ENCODE results near the gene IFIT1. TPM values are rescaled to one million over a fixed set of nuclear protein-coding genes. Genes with fewer than 3 reads are reported as not detected.
"Not testable (repeated sequence)": the region's sequence is repeated elsewhere in the genome, so short reads cannot be mapped to it uniquely, and the experiment has no call there.

IFIT1 gene
- total RNA-seq, 1 experiment from 2014 or later = 36.3 TPM

DNA sequence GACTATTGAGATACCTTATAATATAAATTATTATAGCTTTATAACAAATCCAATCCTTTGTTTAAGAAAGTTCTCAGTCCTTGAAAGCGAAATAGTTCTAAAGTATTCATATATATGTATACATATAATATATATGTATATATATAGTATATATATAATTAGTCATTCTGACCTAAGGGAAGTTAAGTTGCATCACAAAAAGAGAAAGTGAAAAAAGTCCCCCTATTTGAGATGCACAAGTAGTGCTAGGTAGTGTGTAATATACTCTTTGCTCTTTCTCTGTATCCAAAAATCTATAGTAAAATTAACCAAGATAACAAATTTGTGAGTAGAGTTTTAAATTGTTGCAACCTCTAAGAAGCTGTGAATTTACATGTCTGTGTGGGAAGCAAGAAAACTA is 27.9 kb upstream of the IFIT1 start:
- no peak for DNase-seq (ENCODE audit: low read depth)

DNA sequence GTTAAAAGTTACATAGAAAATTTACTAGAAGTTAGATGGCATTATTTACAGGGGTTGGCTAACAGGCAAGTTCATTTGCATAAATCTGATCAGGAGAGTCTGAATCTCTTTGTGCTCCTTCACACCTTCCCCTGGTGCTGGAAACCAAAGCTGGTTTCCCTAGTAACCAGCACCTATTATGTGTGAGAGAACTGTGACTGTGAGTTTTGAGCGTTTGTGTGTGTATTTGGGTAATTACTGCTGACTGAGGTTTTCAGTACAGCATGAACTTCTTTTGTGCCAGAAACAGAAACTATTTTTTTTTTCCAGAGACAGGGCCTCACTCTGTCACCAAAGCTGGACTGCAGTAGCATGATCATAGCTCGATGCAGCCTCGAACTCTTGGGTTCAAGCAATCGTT is 24.9 kb upstream of the IFIT1 start:
- no peak for DNase-seq (ENCODE audit: low read depth)

DNA sequence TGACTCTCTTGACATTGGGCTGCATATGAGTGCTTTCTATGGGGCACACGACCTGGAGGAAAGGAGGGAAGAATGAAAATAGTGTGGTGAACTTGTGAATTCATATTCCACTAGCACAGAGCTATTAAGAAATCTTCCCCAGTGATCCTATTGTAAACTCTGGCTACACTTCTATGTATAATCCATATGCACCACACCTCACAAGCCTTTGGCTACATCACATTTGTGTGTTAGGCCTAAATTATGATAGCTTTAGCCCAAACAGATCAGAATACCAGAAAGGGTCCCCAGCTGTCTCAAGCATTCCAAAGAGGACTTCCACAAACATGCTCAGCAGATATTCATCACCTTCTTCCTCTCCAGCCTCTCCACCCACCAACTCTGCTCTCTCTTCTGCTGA is 24.3 kb upstream of the IFIT1 start:
- no peak for DNase-seq (ENCODE audit: low read depth)

GRCh38 chr10:89369156-89370105 is 23.0 kb upstream of the IFIT1 start:
- DNase-seq (ENCODE audit: low read depth) = peak; percentile 71

DNA sequence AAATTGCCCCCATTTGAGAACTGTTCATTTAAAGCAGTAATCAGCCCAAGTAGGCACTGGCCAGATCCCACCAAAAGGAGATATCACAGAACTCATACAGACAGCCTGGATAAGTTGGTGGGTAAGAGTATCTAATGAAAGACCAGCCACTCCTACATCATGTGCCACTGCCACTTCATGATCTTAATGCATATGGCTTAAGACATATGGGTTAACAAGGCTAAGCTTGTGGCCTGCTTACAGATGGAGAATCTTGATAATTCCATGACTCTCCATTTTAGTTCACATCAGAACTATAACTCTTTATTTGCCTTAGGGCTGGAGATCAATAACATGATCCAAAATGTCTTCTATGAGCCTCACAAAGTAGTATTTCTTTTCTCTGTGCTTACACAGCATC is 21.3 kb upstream of the IFIT1 start:
- DNase-seq (ENCODE audit: low read depth) = no peak

DNA sequence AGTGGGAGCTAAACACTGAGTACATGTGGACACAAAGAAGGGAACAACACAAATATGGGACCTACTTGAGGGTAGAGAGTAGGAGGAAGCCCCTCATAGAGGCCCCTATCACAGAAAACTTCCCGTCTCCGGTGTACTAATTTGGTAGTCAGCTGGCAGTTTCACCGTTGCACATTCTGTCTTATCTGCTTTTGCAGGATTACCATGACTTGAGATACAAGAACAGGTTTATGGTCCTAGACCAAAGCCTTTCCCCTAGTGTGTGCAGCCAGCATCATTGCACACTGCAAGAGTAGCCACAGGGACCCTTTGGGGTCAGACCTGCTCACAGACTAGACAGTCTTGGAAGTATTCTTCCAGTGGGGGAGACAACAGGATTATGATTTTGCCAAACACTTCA is 20.4 kb upstream of the IFIT1 start:
- DNase-seq (ENCODE audit: low read depth) = no peak

GRCh38 chr10:89373916-89374711 is 18.3 kb upstream of the IFIT1 start:
- DNase-seq (ENCODE audit: low read depth) = peak; percentile 84

GRCh38 chr10:89374713-89375141 is 17.7 kb upstream of the IFIT1 start:
- no peak for DNase-seq (ENCODE audit: low read depth)

GRCh38 chr10:89377705-89378637 is 14.5 kb upstream of the IFIT1 start, which contains the start of gene IFIT1B:
Gene IFIT1B, plus strand, starts transcription at chr10:89378056. Its CDS starts 80 bp downstream, at chr10:89378136.
- no peak for DNase-seq (ENCODE audit: low read depth)

GRCh38 chr10:89379103-89379502 is 13.3 kb upstream of the IFIT1 start:
- DNase-seq (ENCODE audit: low read depth) = no peak

GRCh38 chr10:89382757-89383156 is 9.7 kb upstream of the IFIT1 start:
- DNase-seq (ENCODE audit: low read depth) = no peak

DNA sequence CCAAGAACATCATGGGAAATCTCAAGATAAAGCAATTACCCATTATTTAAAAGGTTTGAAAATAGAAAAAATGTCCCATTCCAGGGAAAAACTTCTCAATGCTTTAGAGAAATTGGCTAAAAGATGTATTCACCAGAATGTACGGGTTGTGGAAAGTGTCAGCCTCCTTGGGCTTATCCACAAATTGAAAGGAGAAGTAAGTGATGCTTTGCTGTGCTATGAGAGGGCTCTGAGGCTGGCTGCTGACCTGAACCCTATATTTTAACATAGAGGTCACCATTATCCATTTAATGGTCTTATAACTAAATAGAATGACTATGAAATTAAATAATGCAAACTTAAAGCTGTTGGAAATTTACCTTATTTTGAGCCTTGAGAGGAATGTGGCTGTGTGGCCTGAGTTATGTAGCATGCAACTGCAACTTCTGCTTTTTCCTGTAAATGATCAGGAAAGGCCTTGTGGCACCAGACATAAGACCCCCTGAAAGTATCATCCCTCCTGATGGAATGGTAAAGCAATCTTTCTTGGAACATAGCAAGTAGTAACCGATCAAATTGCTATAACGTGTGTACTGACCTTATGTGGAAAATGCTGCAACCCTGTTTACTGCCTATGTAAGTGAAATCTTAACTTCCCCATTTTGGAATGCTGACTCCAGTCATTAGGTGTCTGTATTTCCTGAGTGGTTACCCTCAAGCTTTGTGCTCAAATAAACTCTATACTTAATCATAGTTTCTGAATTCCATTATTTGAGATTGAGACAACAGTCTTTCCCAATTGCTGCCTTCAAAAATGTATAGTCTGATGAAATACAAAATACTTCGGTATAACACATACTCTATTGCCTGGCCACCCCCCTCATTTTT is 7.7 kb upstream of the IFIT1 start:
- DNase-seq (ENCODE audit: low read depth) = no peak

DNA sequence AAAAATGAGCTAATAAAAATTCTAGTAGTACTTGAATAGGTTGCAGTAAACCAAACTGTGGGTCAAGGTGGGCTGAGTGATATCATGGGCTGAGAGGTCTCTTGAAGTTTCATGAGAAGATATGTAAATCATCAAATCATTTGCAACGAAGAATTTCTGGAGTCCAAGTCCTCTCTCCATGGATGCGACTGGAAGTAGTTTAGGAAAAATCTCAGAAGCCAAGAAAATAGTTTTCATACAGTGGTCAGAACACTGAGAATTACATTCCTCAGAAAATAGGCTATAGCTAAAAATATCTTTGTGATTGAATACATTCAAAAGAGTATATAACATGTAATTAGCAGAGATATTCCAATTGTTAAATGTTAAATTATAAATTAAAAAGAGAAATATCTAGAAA is 3.6 kb upstream of the IFIT1 start:
- no peak for DNase-seq (ENCODE audit: low read depth)

DNA sequence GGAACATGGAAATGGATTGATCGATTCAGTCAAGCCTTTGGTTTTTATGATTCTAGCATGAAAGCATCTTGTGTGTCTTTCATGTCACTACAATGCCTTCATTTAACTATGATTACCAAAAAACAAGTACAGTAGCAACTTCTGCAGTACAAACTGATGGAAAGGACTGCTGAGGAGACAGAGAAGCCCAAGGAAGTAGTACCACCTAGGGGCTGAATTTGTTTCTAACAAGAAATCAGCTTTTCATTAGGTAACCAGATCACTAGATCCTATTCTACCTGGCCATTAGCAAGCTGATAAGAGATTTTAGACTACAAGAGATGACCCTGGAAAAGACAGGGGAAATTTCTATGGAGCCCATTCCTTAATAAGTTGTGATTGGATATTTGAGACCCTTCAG is 3.2 kb upstream of the IFIT1 start:
- peak; percentile 45 for DNase-seq (ENCODE audit: low read depth)

DNA sequence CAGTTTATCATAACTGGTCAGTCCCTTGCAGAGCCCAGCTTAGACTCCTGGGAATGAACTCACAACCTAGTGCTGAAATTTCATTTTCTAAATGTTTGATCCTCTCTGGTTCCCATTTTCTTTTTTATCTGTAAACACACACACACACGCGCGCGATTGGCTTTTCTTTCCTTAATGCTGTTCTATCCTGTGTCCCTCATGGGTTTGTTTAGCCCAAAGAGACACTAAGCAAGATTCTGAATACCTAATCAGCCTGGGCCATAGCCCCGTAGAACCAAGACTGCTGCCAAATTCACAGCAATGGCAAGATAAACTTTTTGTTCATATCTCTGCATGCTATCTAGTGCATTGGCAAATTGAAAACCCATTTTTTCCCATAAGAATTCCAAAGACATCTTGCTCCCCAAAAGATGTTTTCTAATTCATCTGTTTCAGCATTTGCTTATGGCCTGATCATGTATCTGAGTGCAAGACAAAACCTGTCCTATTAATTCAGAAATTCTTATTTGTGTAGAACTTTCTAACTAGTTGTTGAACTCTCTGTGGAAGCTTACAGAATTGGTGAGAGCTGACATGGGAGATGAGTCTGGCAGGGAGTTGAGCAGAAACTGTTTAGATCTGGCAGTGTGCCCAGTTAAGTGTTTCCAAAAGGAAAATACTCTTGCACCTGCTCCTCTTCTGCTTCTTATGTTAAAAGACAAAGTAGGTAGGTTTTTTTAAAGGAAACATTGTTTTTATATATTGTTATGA is 1.8 kb upstream of the IFIT1 start:
- DNase-seq (ENCODE audit: low read depth) = no peak

DNA sequence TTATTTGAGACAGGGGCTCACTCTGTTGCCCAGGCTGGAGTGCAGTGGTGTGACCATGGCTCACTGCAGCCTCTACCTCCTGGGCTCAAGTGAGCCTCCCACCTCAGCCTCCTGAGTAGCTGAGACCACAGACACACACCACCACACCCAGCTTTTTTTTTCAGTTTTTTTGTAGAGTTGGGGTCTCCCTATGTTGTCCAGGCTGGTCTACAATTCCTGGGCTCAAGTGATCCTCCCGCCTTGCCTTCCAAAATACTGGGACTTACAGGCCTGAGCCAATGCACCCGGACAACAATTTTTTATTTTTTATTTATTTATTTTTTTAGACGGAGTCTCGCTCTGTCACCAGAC is 1.2 kb upstream of the IFIT1 start:
- not testable (repeated sequence) for DNase-seq (ENCODE audit: low read depth)

DNA sequence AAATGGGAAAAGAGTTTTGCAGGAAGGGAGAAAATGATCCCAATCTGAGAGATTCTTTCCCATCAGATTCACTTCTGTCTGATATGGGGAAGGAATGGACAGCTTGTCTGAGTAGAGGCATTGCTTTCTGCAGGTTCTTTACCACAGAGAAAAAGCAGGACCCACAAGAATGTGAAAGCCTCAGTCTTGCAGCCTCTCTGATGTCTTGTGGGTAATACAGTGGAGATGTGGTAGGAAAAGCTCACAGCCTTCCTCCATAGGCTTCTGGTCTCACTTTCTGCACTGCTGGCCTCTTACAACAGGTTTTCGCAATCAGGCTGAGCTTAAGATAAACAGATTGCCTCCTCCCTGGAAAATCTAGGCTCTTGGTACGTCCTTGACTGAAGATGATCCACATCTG is 551 bp downstream of the IFIT1 start:
- peak; percentile 73 for DNase-seq (ENCODE audit: low read depth)

GRCh38 chr10:89393898-89394297 is 1.5 kb downstream of the IFIT1 start:
- no peak for DNase-seq (ENCODE audit: low read depth)

- DNase-seq (ENCODE audit: low read depth) = no peak
Observed at GRCh38 chr10:89395141-89395540, 2.7 kb downstream of the IFIT1 start.
